ENCODE data around the gene ATP5F1E.
A peak's percentile ranks its signal among the peaks of the same experiment; 100 is the strongest.
"Not testable (repeated sequence)": the region's sequence is repeated elsewhere in the genome, so short reads cannot be mapped to it uniquely, and the experiment has no call there.

Gene ATP5F1E

DNA sequence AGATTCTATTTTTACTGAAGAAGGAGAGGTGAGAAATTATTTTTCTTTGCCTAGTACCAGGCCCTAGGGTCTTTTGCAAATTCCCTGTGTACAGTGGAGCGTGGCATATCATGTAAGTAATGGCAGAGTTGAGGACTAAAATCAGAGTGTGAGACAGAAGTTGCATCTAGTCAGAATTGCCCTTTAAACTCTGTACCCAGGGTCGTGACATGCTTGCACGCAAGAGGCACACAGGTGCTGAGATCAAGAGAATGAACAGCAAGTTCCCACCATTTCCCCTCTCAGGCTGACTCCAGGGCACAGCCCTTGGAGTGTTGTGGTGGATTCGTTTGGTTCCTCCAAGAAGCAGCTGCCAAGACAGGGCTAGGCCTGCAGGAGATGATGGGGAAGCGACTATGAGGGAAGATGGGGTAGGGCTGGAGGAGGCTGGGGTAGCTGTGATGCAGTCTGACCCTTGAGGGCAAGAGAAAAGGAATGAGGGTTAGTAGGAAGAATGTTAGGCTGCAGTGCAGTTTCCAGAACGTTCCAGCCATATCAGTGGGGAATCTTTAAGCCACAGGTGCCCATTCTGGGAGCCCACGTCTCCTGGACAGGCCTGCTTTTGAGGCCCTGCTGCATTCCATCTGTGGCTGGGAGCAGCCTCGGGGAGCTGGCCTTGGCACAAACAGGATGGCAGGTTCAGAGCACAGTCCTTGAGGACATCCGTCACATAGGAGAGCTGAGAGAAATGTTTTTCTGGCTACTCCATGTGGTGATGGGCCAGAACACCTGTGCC, 44.2 kb downstream of the ATP5F1E start:
- DNase-seq = no peak

DNA sequence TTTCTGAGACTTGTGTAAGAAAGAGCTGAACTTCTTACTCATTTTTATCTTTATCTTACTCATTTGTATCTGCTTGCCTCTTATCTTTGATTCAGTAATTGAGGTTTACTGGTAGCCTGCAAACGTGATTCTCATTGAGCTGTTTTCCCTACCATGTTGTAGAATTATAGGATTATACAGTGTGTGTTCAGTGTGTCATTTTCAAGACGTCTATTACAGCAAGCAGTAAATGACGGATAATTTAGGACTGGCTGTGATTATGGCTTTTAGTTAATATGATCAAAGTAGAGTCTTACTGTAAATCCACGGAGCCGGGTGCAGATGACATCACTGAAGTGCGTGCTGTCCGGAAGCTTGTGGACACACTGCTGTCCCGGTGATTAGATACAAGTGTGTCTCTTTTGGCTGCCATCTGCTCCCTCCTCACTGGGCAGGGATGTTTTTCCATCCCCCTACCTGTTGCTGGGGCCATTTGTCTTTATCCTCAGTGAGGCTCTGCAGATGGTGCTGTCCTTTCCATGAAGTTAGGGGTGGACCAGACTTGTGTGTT, 45.1 kb downstream of the ATP5F1E start:
- no peak for DNase-seq

- no peak for DNase-seq
These were observed 45.7 kb downstream of the ATP5F1E start for GRCh38 chr20:58986286-58986967.

- DNase-seq = no peak
These were observed 46.5 kb downstream of the ATP5F1E start for GRCh38 chr20:58985656-58986055.

- DNase-seq = no peak
These were observed 47.4 kb downstream of the ATP5F1E start for GRCh38 chr20:58984691-58985090.

GRCh38 chr20:58983115-58983468, 49.0 kb downstream of the ATP5F1E start:
- DNase-seq = not testable (repeated sequence)

DNA sequence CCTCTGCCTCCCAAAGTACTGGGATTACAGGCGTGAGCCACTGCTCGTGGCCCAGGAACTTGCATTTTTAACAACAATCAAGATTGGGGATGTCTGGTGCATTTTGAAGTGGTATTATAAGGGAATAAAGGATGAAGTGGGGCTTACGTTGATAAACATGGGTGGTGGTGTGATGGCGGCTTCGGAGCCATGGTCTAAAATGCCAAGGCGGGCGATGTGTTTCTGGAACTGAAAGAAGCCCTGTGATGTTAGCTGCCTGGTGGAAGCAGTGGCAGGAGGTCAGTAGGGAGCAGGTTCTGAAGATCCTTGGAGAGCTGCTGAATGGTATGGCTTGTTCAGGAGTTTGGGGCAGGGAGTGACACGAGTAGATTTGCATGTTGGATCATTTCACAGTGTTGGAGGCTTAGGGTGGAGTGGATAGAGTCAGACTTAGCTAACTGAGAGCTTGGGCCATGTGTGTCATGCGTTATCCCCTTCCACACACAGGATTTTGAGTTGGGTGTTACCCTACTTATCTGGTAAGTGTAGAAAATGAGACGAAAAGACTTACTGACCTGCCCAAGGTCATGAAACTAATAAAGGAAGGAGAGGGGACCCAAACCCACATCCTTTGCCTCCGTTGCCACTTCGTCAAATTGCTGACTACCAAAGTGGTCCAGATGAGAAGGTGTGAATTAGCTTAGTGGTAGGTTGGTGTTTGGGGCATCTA, 49.6 kb downstream of the ATP5F1E start:
- no peak for DNase-seq

DNA sequence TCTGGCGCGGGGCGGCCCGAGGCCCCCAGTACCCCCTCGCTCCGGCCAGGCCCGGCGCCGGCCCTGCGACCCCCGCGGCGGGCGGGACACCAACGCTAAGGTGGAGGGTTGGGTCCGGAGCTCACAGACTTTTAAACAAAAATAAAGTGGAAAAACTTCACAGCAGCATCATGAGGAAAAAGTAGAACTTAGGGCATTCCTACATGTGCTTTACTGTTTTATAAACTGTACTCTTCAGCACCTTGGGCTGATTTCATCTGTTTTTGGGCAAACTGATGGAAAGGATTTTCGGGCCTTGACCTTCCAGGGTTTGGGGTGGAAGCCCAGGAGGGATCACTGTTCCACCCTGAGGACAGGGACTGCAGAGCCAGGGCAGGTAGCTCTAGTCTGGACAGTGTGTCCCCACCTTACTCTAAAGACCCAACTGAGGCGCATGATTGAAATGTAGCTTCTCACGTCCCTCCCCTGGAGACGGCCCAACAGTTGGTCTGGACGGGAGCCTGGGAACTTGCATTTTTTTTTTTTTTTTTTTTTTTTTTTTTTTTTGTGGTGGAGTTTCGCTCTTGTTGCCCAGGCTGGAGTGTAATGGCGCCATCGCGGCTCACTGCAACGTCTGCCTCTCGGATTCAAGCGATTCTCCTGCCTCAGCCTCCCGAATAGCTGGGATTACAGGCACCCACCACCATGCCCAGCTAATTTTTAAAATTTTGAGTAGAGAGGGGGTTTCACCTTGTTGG, 50.3 kb downstream of the ATP5F1E start:
- DNase-seq = peak in 1 of 2 experiments; percentile 5

DNA sequence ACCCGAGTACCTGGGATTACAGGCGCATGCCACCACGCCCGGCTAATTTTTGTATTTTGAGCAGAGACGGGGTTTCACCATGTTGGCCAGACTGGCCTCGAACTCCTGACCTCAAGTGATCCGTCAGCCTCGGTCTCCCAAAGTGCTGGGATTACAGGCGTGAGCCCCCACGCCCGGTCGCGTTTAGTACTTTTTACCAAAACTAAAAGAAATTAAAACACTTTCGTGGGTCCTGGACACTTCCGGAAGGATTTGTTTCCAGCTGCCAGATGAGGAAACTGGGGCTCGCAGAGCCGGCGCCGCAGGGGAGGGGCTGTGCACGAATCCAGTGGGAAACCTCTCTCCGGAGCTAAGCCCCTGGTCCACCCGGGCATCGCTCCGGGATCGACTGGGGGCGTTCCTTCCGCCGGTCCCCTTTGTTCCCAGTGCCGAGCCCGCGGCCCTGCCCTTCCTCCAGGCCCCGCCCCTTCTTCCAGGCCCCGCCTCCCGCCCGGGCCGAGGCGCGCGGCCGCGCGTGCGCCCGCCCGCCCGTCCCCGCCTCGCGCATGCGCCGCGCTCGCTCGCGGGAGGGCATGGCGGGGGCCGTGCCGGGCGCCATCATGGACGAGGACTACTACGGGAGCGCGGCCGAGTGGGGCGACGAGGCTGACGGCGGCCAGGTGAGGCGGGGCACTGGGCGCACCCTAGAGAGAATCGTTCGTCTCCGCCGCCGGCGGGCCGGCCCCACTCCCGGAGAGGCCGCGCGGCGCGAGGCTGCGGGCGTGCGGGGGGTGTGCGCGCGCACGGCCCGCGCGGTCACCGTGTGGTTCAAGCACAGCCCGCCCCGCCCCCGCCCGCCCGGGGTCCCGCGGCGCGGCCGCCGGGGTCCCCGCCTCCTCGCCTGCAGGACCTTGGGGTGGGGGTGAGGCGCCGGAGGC, 51.2 kb downstream of the ATP5F1E start, which contains the start of gene NELFCD:
Gene NELFCD, plus strand, starts transcription at position 546 of the 917 bp plus-strand sequence. Its CDS starts 54 bp downstream, at position 600.
- DNase-seq = peak; percentile 41 to 89

DNA sequence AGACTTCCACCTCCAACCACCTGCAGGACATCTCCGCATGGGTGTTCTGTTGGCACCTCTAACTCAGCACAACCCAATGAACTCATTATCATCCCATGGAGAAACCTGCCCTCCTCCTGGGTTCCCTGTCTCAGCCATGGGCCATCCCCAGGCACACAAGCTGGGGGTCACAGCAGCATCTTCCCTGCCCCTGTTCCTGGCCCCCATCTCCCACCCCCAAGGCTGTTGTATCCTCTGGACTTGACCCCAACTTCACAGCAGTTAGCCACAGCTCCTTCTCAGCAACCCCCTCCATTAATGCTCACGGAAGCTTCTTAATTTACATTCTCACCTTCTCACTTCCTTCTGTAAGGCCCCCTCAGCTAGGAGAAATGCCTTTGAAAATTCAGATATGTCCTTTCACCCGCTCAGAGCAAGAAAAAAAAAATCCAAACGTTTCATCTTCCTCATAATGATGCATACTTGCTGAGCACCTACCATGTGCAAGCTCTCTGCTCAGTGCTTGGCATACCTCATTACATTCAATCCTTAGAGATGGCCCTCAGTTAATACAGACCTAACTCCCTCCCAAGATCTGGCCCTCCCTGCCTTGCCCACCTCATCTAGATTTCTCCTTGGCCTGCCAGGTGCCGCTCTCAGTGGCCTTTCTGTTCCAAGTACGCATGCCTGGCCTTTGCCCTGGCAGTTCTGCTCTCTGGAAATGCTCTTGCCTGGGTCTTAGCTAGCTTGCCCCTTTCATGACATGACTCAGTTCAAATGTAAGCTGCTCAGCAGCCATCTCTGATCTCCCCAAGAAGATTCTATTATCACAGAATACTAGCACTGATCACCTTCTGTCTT, 53.6 kb downstream of the ATP5F1E start:
- no peak for DNase-seq

DNA sequence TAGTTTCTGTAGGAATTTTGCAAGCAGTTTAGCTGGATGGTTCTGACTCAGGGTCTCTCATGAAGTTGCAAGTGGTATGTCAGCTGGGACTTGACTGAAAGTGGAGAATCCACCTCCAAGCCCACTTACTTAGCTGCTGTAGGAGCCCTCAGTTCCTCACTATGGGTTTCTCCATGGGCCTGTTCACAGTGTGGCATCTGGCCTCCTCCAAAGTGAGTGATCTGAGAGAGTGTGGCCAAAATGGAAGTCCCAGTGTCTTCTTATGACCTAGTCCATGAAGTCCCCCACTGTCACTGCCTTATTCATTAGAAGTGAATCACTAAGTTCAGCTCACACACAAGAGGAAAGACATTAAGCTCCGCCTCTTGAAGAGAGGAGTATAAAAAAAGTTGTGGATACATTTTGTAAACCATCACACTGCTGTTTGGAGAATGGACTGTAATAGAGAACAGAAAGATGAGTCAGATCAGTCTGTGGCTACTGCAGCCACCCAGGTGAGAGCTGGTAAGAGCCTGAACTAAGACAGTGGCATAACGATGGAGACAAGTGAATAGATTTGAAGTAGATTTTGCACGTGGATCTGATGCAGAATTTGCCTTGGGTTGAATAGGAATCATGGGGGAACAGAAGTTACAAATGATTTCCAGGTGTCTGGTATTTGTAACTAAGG, 55.9 kb downstream of the ATP5F1E start:
- DNase-seq = no peak

Measured in NCI-H187 (cell line).